H9 (cell line): ENCODE measurements around the gene GET3. TPM values are rescaled to one million over a fixed set of nuclear protein-coding genes. Genes with fewer than 3 reads are reported as not detected.

Source experiments
- DNase-seq: peaks from one replicate; pipeline ENCODE4 v3.0.0-alpha.2; 2017
- H2AFZ ChIP-seq: one replicate; pipeline ENCODE4 v1.6.1; 2013; ENCODE audit warnings: mild to moderate bottlenecking, low read length, control low read depth, moderate library complexity
- H2AK5ac ChIP-seq: 2 replicates; pipeline ENCODE4 v1.6.1; 2013; ENCODE audit warnings: low read length, control low read depth, mixed read lengths; ENCODE audit not compliant: insufficient read length
- H2BK120ac ChIP-seq: one replicate; pipeline ENCODE4 v1.6.1; 2013; ENCODE audit warnings: low read depth, mild to moderate bottlenecking, low read length, control low read depth, inconsistent platforms; ENCODE audit not compliant: poor library complexity, severe bottlenecking
- H2BK12ac ChIP-seq: 2 replicates; pipeline ENCODE4 v1.6.1; 2013; ENCODE audit warnings: low read length, control low read depth, mixed read lengths, low read depth; ENCODE audit not compliant: insufficient read length
- H2BK15ac ChIP-seq: 2 replicates; pipeline ENCODE4 v1.6.1; 2013; ENCODE audit warnings: low read depth, low read length, control low read depth
- H2BK20ac ChIP-seq: one replicate; pipeline ENCODE4 v1.6.1; 2013; ENCODE audit warnings: low read depth, mild to moderate bottlenecking, low read length, control low read depth, inconsistent platforms; ENCODE audit not compliant: poor library complexity, severe bottlenecking
- H2BK5ac ChIP-seq: 2 replicates; pipeline ENCODE4 v1.6.1; 2013; ENCODE audit warnings: low read length, control low read depth, mixed read lengths; ENCODE audit not compliant: insufficient read length
- H3K14ac ChIP-seq: 2 replicates; pipeline ENCODE4 v1.6.1; 2013; ENCODE audit warnings: low read length, control low read depth; ENCODE audit not compliant: insufficient read depth
- H3K18ac ChIP-seq: 2 replicates; pipeline ENCODE4 v1.6.1; 2013; ENCODE audit warnings: low read depth, mild to moderate bottlenecking, mixed read lengths, low read length, control low read depth; ENCODE audit not compliant: insufficient read length
- H3K23ac ChIP-seq: 2 replicates; pipeline ENCODE4 v1.6.1; 2013; ENCODE audit warnings: low read length, control low read depth, mixed read lengths, low read depth; ENCODE audit not compliant: insufficient read length
- H3K23me2 ChIP-seq: 2 replicates; pipeline ENCODE4 v1.6.1; 2013; ENCODE audit warnings: low read depth, mild to moderate bottlenecking, mixed read lengths, low read length, control low read depth; ENCODE audit not compliant: insufficient read length, poor library complexity, severe bottlenecking
- H3K27ac ChIP-seq: 2 replicates; pipeline ENCODE4 v1.5.1; 2013; ENCODE audit warnings: low read length, control low read depth, mixed read lengths, low read depth; ENCODE audit not compliant: insufficient read length
- H3K27me3 ChIP-seq: 2 replicates; pipeline ENCODE4 v1.6.1; 2013; ENCODE audit warnings: low read length, control low read depth, inconsistent platforms; ENCODE audit not compliant: insufficient read depth
- H3K4ac ChIP-seq: 2 replicates; pipeline ENCODE4 v1.6.1; 2013; ENCODE audit warnings: low read depth, mild to moderate bottlenecking, control low read depth, inconsistent platforms, low read length, moderate library complexity
- H3K4me1 ChIP-seq: 2 replicates; pipeline ENCODE4 v1.6.1; 2013; ENCODE audit warnings: low read length, control low read depth, inconsistent platforms; ENCODE audit not compliant: insufficient read depth
- H3K4me2 ChIP-seq: 2 replicates; pipeline ENCODE4 v1.6.1; 2013; ENCODE audit warnings: low read length, control low read depth, mixed read lengths; ENCODE audit not compliant: insufficient read length, insufficient read depth
- H3K56ac ChIP-seq: 2 replicates; pipeline ENCODE4 v1.6.1; 2013; ENCODE audit warnings: low read depth, mild to moderate bottlenecking, mixed read lengths, low read length, control low read depth; ENCODE audit not compliant: insufficient read length
- H3K79me1 ChIP-seq: 2 replicates; pipeline ENCODE4 v1.6.1; 2013; ENCODE audit warnings: low read depth, mild to moderate bottlenecking, moderate library complexity, low read length, control low read depth, inconsistent platforms; ENCODE audit not compliant: insufficient read depth, poor library complexity, severe bottlenecking
- H3K79me2 ChIP-seq: 2 replicates; pipeline ENCODE4 v1.6.1; 2013; ENCODE audit warnings: low read length, control low read depth, inconsistent platforms; ENCODE audit not compliant: insufficient read depth
- H3K9ac ChIP-seq: 2 replicates; pipeline ENCODE4 v1.6.1; 2013; ENCODE audit warnings: low read length, control low read depth, mixed read lengths; ENCODE audit not compliant: insufficient read length; ENCODE audit errors: extremely low read depth
- H3K9me3 ChIP-seq: one replicate; pipeline ENCODE4 v1.6.1; 2013; ENCODE audit warnings: low read depth, low read length, inconsistent platforms; ENCODE audit not compliant: control insufficient read depth
- H3T11ph ChIP-seq: one replicate; pipeline ENCODE4 v1.6.1; 2013; ENCODE audit warnings: mild to moderate bottlenecking, low read length, control low read depth, inconsistent platforms
- H4K20me1 ChIP-seq: one replicate; pipeline ENCODE4 v1.6.1; 2013; ENCODE audit not compliant: control insufficient read depth, insufficient read length, insufficient read depth
- H4K5ac ChIP-seq: 2 replicates; pipeline ENCODE4 v1.6.1; 2013; ENCODE audit warnings: low read depth, mild to moderate bottlenecking, mixed read lengths, low read length, control low read depth; ENCODE audit not compliant: insufficient read length
- H4K8ac ChIP-seq: replicated peaks from 2 replicates; pipeline ENCODE4 v1.6.1; 2013; ENCODE audit warnings: low read length, control low read depth, mixed read lengths, low read depth; ENCODE audit not compliant: insufficient read length
- H4K91ac ChIP-seq: 2 replicates; pipeline ENCODE4 v1.6.1; 2013; ENCODE audit warnings: low read depth, mild to moderate bottlenecking, moderate library complexity, mixed read lengths, low read length, control low read depth; ENCODE audit not compliant: insufficient read length
- H3K27ac Mint-ChIP-seq, 3 experiments: 2 replicates in 2 of 3; 3 replicates in 1 of 3; pipeline ENCODE4 v1.8.0; 2020 to 2021; ENCODE audit warnings: mixed read lengths in 3 of 3, mild to moderate bottlenecking in 1 of 3, moderate library complexity in 1 of 3
- H3K27me3 Mint-ChIP-seq: 2 replicates; pipeline ENCODE4 v1.8.0; 2021; ENCODE audit warnings: low read depth, mild to moderate bottlenecking, moderate library complexity, mixed read lengths
- H3K36me3 Mint-ChIP-seq, 3 experiments: 2 replicates in 2 of 3; 3 replicates in 1 of 3; pipeline ENCODE4 v1.8.0; 2020 to 2021; ENCODE audit warnings: low read depth in 3 of 3, mixed read lengths in 3 of 3; ENCODE audit not compliant: insufficient read depth in 1 of 3
- H3K4me1 Mint-ChIP-seq, 2 experiments: 2 replicates each; pipeline ENCODE4 v1.8.0; 2020; ENCODE audit warnings: mixed read lengths in 2 of 2
- H3K4me3 Mint-ChIP-seq, 2 experiments: 2 replicates in 1 of 2; 3 replicates in 1 of 2; pipeline ENCODE4 v1.8.0; 2020 to 2021; ENCODE audit warnings: mild to moderate bottlenecking in 2 of 2, mixed read lengths in 2 of 2, moderate library complexity in 1 of 2
- H3K9me3 Mint-ChIP-seq, 2 experiments: 2 replicates in 1 of 2; 3 replicates in 1 of 2; pipeline ENCODE4 v1.8.0; 2020; ENCODE audit warnings: mild to moderate bottlenecking in 2 of 2, mixed read lengths in 2 of 2, moderate library complexity in 1 of 2
- CTCF ChIP-seq: fragments of 200-600 bp; sonication (generic); conservative IDR thresholded peaks from 3 replicates; pipeline ENCODE4 v1.8.0; 2021; ENCODE audit warnings: antibody characterized with exemption, mild to moderate bottlenecking
- WGBS: extraction: QIAGEN DNeasy Blood & Tissue Kit; methylation state at CpG from one replicate; pipeline ENCODE4 v1.1.7; 2013; ENCODE audit warnings: missing lambda C conversion rate, low lambda C conversion rate, mixed read lengths; ENCODE audit not compliant: insufficient read length; ENCODE audit errors: extremely low coverage; 5-methylcytosine and 5-hydroxymethylcytosine counted together
- total RNA-seq: library from RNA; stranded (reverse); gene quantifications from 2 replicates; pipeline ENCODE4 v1.2.1, GENCODE V29; 2021

Gene GET3
- total RNA-seq, 1 experiment from 2014 or later: 81.6 TPM

DNA sequence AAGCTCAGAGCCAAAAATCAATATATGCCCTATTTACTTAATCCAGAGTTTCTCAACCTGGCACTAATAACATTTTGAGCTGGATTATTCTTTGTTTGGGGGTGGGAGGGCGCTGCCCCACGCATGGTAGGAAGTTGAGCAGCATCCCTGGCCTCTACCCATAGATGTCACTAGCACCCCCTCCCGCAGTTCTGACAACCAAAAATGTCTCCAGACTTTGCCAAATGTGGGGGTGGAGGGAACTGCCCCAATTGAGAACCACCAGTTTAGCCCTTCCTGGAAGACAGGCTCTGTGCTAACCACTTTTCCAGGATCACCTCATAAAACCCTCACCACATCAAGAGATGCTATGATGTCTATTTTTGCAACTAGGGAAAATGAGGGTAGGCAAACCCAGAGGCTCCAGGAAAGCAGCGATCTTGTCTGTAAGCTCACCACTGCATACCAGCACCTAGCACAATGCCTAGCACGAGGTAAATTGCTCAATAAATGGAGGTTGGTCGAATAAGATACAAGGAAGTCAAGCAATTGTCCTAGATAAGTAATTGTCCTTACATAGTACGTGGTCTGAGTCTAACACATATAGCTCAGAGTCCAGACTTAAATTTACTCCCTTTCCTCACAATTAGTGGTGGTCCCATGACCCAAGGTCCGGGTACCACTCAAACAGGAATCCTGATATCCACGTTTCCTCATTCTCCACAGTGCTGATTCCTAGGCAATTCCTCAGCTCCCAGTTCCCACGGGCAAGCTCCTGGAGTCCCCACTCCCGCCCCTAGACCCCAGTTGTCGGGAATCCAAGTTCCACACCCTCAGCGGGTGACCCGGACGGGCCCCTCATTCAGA, 3.7 kb upstream of the GET3 start:
- Histone ChIP-seq H4K91ac (no peak overlapping the region), H3K9me3 (no peaks in the 10 kb centered on the region), H3K4me2 (peak overlapping the region; percentile 92), H3K79me1 (peaks cover 3% of the 10 kb centered on the region), H2AFZ (no peak overlapping the region), H3T11ph (peak overlapping the region; percentile 26), H2BK15ac (no peak overlapping the region), H3K23ac (no peak overlapping the region), H3K4me1 (no peaks in the 10 kb centered on the region), H2BK5ac (no peak overlapping the region), H2BK120ac (no peak overlapping the region), H3K14ac (peak overlapping the region; percentile 94; the same call in 1 of the 2 replicates), H4K5ac (no peak overlapping the region), H3K27me3 (no peaks in the 10 kb centered on the region), H3K27ac (no peak overlapping the region), H3K18ac (no peak overlapping the region), H3K4ac (no peak overlapping the region), H3K79me2 (peaks cover 22% of the 10 kb centered on the region), H4K8ac (no peak overlapping the region), H3K56ac (no peak overlapping the region), H2BK12ac (no peak overlapping the region), H3K23me2 (peaks cover 12% of the 10 kb centered on the region), H4K20me1 (no peaks in the 10 kb centered on the region), H2AK5ac (no peak overlapping the region), H2BK20ac (no peak overlapping the region), H3K9ac (peak overlapping the region; percentile 90)
- Mint-ChIP-seq H3K4me3 (peak overlapping the region; percentile 96 to 98), H3K9me3 (no peaks in the 10 kb centered on the region; a peak in 1 of 5 replicates), H3K27me3 (peaks cover 4% of the 10 kb centered on the region), H3K4me1 (peaks cover 22 to 31% of the 10 kb centered on the region in 2 experiments), H3K36me3 (peaks cover 26 to 39% (median 33%) of the 10 kb centered on the region in 3 experiments), H3K27ac (peak overlapping the region; percentile 64 to 95 (median 90); a peak in 6 of 7 replicates)
- DNase-seq: no peak
- peak; percentile 56 for TF ChIP-seq CTCF
- WGBS: no CpG with 5 or more reads among the region's 15 CpGs
